SU-DHL-6 (cell line): ENCODE results near the gene AP2A2.

Experiments
- H2AFZ ChIP-seq: fragments of 200-600 bp; sonication (generic); 2 replicates; pipeline ENCODE4 v1.6.1; 2014; ENCODE audit warnings: low read depth, mild to moderate bottlenecking, moderate library complexity, mixed read lengths, antibody characterized with exemption, low read length; ENCODE audit not compliant: severe bottlenecking
- H3F3A ChIP-seq: fragments of 200-600 bp; shearing (Covaris generic); 2 replicates; pipeline ENCODE4 v1.6.0; 2016; ENCODE audit warnings: antibody characterized with exemption, mild to moderate bottlenecking; ENCODE audit not compliant: insufficient read depth
- H3K27ac ChIP-seq: fragments of 200-600 bp; sonication (generic); 2 replicates; pipeline ENCODE4 v1.5.1; 2016; ENCODE audit warnings: low read depth, mild to moderate bottlenecking, low read length, moderate library complexity, mixed read lengths
- H3K27me3 ChIP-seq: fragments of 200-600 bp; sonication (generic), shearing (Covaris generic); 2 replicates; pipeline ENCODE4 v1.6.0; 2014; ENCODE audit warnings: mild to moderate bottlenecking, low read length
- H3K36me3 ChIP-seq: fragments of 200-600 bp; sonication (generic); 2 replicates; pipeline ENCODE4 v1.6.1; 2014; ENCODE audit warnings: mild to moderate bottlenecking, low read length, mixed read lengths
- H3K4me2 ChIP-seq: fragments of 300-600, 200-600 bp; shearing (Covaris generic), sonication (generic); 2 replicates; pipeline ENCODE4 v1.6.0; 2014; ENCODE audit warnings: low read length, low read depth, mild to moderate bottlenecking; ENCODE audit not compliant: poor library complexity, severe bottlenecking
- H3K4me3 ChIP-seq: fragments of 200-600 bp; sonication (generic); 2 replicates; pipeline ENCODE4 v1.5.1; 2014; ENCODE audit warnings: antibody characterized with exemption, low read length, mild to moderate bottlenecking, mixed read lengths; ENCODE audit not compliant: insufficient read depth, poor library complexity, severe bottlenecking
- H3K79me2 ChIP-seq: fragments of 200-600 bp; sonication (generic); 2 replicates; pipeline ENCODE4 v1.6.1; 2014; ENCODE audit warnings: mild to moderate bottlenecking, low read length, moderate library complexity; ENCODE audit not compliant: insufficient read depth
- H3K9ac ChIP-seq: fragments of 200-600 bp; sonication (generic); 2 replicates; pipeline ENCODE4 v1.7.0; 2014; ENCODE audit warnings: mild to moderate bottlenecking, low read length
- H3K9me2 ChIP-seq: fragments of 200-600 bp; sonication (generic); replicated peaks from 2 replicates; pipeline ENCODE4 v1.6.1; 2014; ENCODE audit warnings: low read length; ENCODE audit not compliant: insufficient read depth
- H3K9me3 ChIP-seq: fragments of 200-600 bp; sonication (generic); 2 replicates; pipeline ENCODE4 v1.6.1; 2014; ENCODE audit warnings: low read length, mixed read lengths; ENCODE audit not compliant: insufficient read depth
- H4K20me1 ChIP-seq: fragments of 200-600 bp; sonication (generic); 2 replicates; pipeline ENCODE4 v1.6.1; 2014; ENCODE audit warnings: low read depth, mild to moderate bottlenecking, antibody characterized with exemption, low read length, moderate library complexity, mixed read lengths
- EZH2phosphoT487 ChIP-seq: fragments of 200-600 bp; sonication (generic), shearing (Covaris generic); conservative IDR thresholded peaks from 2 replicates; pipeline ENCODE4 v1.6.1; 2018; ENCODE audit warnings: mild to moderate bottlenecking, antibody characterized with exemption, low read length, moderate library complexity, mixed read lengths
- TF ChIP-seq, protein P1 (sequence below): fragments of 200-600 bp; sonication (generic); IDR thresholded peaks from one replicate; pipeline ENCODE4 v1.5.1; 2017; ENCODE audit warnings: antibody characterized with exemption, mild to moderate bottlenecking, low read length, moderate library complexity; ENCODE audit not compliant: insufficient read depth, poor library complexity, severe bottlenecking

Gene AP2A2

DNA sequence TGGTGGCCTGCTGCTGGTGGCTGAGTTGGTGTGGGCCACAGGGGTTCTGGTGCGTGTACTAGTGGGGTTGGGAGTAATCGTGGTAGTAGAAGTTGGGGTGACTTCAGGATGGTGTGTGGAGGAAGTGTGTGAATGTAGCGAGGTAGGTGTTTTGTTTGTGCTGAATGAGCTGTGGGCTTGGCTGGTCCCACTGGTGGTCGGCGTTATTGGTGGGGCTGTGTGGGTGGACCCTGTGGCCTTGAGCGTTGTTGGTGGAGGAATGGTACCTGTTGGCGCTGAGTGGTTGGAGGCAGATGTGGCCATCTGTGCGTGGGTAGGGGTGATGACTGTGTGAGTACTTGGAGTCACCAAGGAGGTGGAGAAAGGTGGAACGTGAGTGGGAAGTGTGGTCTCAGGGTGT is 92.4 kb downstream of the AP2A2 start:
- H3K36me3 ChIP-seq: no peaks in the 10 kb centered on the region
- H2AFZ ChIP-seq: no peak overlapping the region
- TF ChIP-seq, protein P1, sequence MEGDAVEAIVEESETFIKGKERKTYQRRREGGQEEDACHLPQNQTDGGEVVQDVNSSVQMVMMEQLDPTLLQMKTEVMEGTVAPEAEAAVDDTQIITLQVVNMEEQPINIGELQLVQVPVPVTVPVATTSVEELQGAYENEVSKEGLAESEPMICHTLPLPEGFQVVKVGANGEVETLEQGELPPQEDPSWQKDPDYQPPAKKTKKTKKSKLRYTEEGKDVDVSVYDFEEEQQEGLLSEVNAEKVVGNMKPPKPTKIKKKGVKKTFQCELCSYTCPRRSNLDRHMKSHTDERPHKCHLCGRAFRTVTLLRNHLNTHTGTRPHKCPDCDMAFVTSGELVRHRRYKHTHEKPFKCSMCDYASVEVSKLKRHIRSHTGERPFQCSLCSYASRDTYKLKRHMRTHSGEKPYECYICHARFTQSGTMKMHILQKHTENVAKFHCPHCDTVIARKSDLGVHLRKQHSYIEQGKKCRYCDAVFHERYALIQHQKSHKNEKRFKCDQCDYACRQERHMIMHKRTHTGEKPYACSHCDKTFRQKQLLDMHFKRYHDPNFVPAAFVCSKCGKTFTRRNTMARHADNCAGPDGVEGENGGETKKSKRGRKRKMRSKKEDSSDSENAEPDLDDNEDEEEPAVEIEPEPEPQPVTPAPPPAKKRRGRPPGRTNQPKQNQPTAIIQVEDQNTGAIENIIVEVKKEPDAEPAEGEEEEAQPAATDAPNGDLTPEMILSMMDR: no peak
- no peak for TF ChIP-seq EZH2phosphoT487
- H4K20me1 ChIP-seq: no peaks in the 10 kb centered on the region
- H3K9ac ChIP-seq: no peak overlapping the region
- H3K9me2 ChIP-seq: no peaks in the 10 kb centered on the region
- no peaks in the 10 kb centered on the region for H3K27me3 ChIP-seq
- no peak overlapping the region for H3K27ac ChIP-seq
- no peaks in the 10 kb centered on the region for H3K9me3 ChIP-seq
- no peaks in the 10 kb centered on the region for H3F3A ChIP-seq
- no peak overlapping the region for H3K4me2 ChIP-seq
- no peaks in the 10 kb centered on the region for H3K79me2 ChIP-seq
- no peak overlapping the region for H3K4me3 ChIP-seq

DNA sequence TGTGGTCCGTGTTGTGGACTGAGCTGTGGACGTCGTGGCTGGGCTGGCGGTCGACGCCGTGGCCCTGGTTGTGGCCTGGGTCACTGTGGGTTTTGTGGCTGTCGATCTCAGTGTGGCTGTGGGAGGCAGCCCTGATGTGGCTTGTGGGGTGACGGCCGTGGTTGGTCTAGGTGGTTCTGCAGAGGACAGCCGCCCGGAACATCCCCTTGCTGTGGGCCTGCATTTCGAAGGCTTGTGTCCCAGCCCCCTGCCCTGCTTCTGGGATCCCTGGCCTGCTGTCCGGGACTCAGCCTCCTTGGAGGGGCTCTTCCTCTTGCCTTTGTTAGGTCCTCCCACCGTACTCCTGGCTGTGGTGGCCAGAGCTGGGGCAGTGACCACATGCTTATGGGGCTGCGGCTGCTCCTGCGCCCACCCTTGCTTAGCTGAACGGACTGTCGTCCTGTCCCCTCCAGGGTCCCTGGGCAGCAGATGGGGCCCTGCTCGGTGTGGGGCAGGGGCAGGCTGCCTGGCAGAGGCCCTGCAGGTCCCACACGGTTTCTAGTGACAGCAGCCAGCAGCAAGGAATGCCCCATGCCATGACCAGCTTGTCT is 93.7 kb downstream of the AP2A2 start:
- Histone ChIP-seq H3F3A (no peaks in the 10 kb centered on the region), H3K4me3 (no peak overlapping the region)
- TF ChIP-seq, protein P1: no peak
- no peak for TF ChIP-seq EZH2phosphoT487

DNA sequence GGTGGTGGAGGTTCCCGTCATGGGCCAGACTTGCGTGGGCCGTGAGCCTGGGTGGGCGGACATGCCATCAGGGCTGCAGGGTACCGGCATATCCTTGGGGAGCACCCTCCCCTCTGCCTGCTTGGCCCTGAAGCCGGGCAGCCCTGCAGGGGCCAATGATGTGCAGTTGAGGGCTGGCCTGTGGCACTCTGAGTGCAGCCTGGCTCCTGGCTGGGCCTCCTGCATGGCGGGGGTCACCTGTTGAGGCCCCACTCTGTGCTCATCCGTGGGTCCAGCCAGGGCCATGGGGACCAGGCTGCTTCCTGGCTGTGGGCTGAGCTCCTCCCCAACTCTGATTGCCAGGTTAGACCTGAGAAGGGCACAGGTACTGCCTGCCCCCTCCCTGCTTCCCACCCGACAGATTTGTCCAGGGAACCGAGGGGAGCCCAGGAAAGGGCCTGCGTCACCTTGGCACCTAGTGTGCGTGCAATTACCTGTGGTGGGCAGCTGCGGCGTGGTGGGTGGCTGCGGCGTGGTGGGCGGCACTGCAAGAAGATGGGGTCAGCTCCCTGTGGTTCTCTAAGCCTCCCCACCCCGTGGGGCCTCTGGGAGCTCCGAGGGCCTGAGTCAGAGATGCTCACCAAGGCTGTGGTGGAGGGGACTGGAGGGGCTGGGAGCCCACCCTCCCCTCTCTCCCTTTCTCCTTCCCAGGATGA is 94.7 kb downstream of the AP2A2 start:
- Histone ChIP-seq H3K4me3 (no peak overlapping the region), H3K9ac (no peak overlapping the region), H3K4me2 (no peak overlapping the region), H3F3A (no peaks in the 10 kb centered on the region), H3K36me3 (no peaks in the 10 kb centered on the region), H4K20me1 (no peaks in the 10 kb centered on the region), H3K27ac (no peak overlapping the region), H2AFZ (no peak overlapping the region), H3K9me2 (no peaks in the 10 kb centered on the region), H3K27me3 (no peaks in the 10 kb centered on the region), H3K79me2 (no peaks in the 10 kb centered on the region), H3K9me3 (no peaks in the 10 kb centered on the region)
- TF ChIP-seq, protein P1: no peak
- TF ChIP-seq EZH2phosphoT487: no peak

More for the DNA sequence above, 93.7 kb downstream of the AP2A2 start:
- Histone ChIP-seq H3K9me2 (no peaks in the 10 kb centered on the region), H3K27me3 (no peaks in the 10 kb centered on the region), H4K20me1 (no peaks in the 10 kb centered on the region), H3K36me3 (no peaks in the 10 kb centered on the region), H3K9ac (no peak overlapping the region), H3K4me2 (no peak overlapping the region), H2AFZ (no peak overlapping the region), H3K79me2 (no peaks in the 10 kb centered on the region), H3K27ac (no peak overlapping the region), H3K9me3 (no peaks in the 10 kb centered on the region)
